Esophagus (tissue), 2 donors: ENCODE data around the gene MMP24OS. TPM values are rescaled to one million over a fixed set of nuclear protein-coding genes. Genes with fewer than 3 reads are reported as not detected.

Experiments used
- H3K27ac ChIP-seq, 2 donors: one replicate each; pipeline ENCODE4 v1.5.1; 2013; ENCODE audit warnings: low read depth in 2 of 2, mild to moderate bottlenecking in 2 of 2, inconsistent platforms in 1 of 2, low read length in 1 of 2, moderate library complexity in 1 of 2
- H3K27me3 ChIP-seq, 2 donors: one replicate each; pipeline ENCODE4 v1.6.1; 2013; ENCODE audit warnings: low read length in 2 of 2, control low read depth in 1 of 2, mild to moderate bottlenecking in 1 of 2; ENCODE audit not compliant: insufficient read depth in 2 of 2, control insufficient read depth in 1 of 2
- H3K36me3 ChIP-seq, 2 donors: one replicate each; pipeline ENCODE4 v1.6.1; 2013; ENCODE audit warnings: low read length in 1 of 2; ENCODE audit not compliant: control insufficient read depth in 2 of 2, insufficient read depth in 2 of 2
- H3K4me1 ChIP-seq, 2 donors: one replicate each; pipeline ENCODE4 v1.6.1; 2013; ENCODE audit warnings: low read length in 1 of 2; ENCODE audit not compliant: control insufficient read depth in 2 of 2, insufficient read depth in 2 of 2
- H3K4me3 ChIP-seq, 2 donors: one replicate each; pipeline ENCODE4 v1.5.1; 2013; ENCODE audit warnings: low read length in 2 of 2, mild to moderate bottlenecking in 2 of 2, low read depth in 1 of 2, moderate library complexity in 1 of 2
- H3K9me3 ChIP-seq, 2 donors: one replicate each; pipeline ENCODE4 v1.6.1; 2013; ENCODE audit warnings: mild to moderate bottlenecking in 2 of 2, low read depth in 1 of 2, low read length in 1 of 2, moderate library complexity in 1 of 2; ENCODE audit not compliant: control insufficient read depth in 2 of 2, insufficient read depth in 1 of 2
- WGBS, 2 donors: extraction: QIAGEN DNeasy Blood & Tissue Kit; methylation state at CpG; one replicate each; pipeline ENCODE4 v1.1.7; 2013; 5-methylcytosine and 5-hydroxymethylcytosine counted together
- polyA plus RNA-seq, 2 donors: library from polyadenylated mRNA; stranded (reverse); fragments of 200-250 nt; gene quantifications; one replicate each; pipeline ENCODE4 v1.2.3, GENCODE V29; 2013
- donor health status: healthy with polysubstance abuse.
- donor health status: Bipolar disorder and iron deficiency.

Gene MMP24OS
- polyA plus RNA-seq, 2 donors: 25.7 to 52.2 TPM

DNA sequence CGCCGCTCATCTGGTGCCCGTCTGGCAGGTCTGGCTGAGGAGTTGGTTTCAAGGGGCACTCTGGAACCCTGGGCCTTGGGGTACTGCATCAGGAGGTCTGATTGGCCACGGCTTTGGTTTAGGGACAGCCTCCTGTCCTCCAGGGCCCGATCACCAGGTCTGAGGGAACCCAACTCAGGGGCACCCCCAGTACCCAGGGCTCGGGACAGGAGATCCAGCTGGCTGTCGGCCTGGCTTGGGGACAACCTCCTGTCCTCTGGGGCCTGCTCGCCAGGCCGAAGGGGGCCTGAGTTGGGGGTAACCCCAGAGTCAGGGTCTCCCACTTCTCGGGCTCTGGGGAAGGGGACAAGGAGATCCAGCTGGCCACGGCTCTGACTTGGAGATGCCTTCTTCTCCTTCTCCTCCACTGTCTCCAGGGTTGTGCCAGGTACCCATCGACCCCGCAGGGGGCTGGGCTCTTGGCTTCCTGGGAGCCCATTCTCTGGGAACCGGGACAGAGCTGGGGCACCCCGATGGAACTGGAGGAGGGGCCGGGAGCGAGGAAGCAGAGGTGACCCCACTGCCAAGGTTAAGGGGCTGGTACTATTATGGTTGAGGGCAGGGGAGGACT is 9.1 kb upstream of the MMP24OS start:
- H3K27me3 ChIP-seq: no peaks in the 10 kb centered on the region
- H3K9me3 ChIP-seq: no peaks in the 10 kb centered on the region
- peaks cover 3 to 4% of the 10 kb centered on the region in 2 donors for H3K4me1 ChIP-seq
- WGBS, 2 donors: 89% methylated on average over 17 of the region's 17 CpGs
- peaks cover 0 to 14% of the 10 kb centered on the region in 2 donors for H3K36me3 ChIP-seq
- H3K4me3 ChIP-seq: no peak overlapping the region
- no peak overlapping the region for H3K27ac ChIP-seq

- H3K4me1 ChIP-seq: peaks cover 4 to 6% of the 10 kb centered on the region in 2 donors
- H3K36me3 ChIP-seq: peaks cover 0 to 14% of the 10 kb centered on the region in 2 donors
- no peaks in the 10 kb centered on the region for H3K9me3 ChIP-seq
- WGBS, 2 donors: 82 to 88% methylated on average over 12 of the region's 12 CpGs
- no peaks in the 10 kb centered on the region for H3K27me3 ChIP-seq
- H3K4me3 ChIP-seq: no peak overlapping the region
- peak overlapping the region in 1 of 2 donors; percentile 40 for H3K27ac ChIP-seq
Observed at GRCh38 chr20:35286077-35286898, 8.4 kb upstream of the MMP24OS start.

- Histone ChIP-seq H3K27ac (peak overlapping the region in 1 of 2 donors; percentile 98), H3K36me3 (peaks cover 0 to 14% of the 10 kb centered on the region in 2 donors), H3K9me3 (no peaks in the 10 kb centered on the region), H3K27me3 (no peaks in the 10 kb centered on the region), H3K4me1 (peaks cover 4 to 6% of the 10 kb centered on the region in 2 donors), H3K4me3 (no peak overlapping the region)
- 50 to 58% methylated on average over 5 of the region's 5 CpGs for WGBS, 2 donors
Observed at GRCh38 chr20:35285806-35286076, 7.8 kb upstream of the MMP24OS start.

DNA sequence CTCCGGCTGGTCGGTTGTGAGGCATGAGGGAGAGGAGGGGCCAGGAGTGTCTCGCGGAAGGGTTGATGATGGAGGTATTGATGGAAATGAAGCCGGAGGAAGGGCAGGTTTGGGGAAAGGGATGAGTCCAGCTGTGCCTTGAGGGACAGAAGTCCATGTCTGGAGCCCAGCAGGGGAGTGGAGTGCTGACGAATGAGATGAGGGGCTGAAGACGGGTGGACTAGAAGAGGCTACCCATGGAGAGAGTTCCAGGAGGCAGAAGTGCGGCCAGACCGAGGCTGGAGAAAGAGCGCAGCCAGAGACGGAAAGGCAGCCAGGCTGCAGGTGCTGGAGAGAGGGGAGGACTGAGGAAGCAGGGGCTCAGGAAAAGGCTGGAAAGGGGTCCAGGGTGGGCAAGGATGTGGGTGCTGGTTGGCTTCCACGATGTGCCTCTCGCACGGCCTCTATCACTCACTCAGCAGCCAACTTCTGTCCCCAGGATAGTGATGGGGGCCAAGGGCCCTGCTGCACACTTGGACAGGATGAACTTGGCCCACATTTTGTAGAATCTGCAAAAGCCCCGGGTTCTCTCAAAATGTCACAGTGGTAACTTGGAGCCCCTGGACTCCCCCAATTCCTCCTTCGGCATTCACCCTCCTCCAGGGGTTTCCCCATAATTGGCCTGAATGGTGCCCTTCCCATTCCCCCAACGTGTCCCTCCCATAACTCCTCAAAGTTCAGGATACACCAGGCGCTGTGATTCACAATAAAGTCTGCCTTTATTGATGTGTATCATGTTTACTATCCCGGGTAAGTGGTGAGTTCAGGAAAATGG is 7.3 kb upstream of the MMP24OS start:
- Histone ChIP-seq H3K27me3 (no peaks in the 10 kb centered on the region), H3K36me3 (peaks cover 2 to 18% of the 10 kb centered on the region in 2 donors)
- WGBS, 2 donors: 35 to 45% methylated on average over 19 of the region's 19 CpGs

GRCh38 chr20:35284267-35284991 is 6.5 kb upstream of the MMP24OS start, which contains the start of gene EIF6:
Gene EIF6, minus strand, starts transcription at chr20:35284772. Its CDS starts 285 bp downstream, at chr20:35284487.
- Histone ChIP-seq H3K9me3 (no peaks in the 10 kb centered on the region), H3K27ac (peak within 1 kb of the TSS; percentile 97 to 98), H3K36me3 (peaks cover 9 to 26% of the 10 kb centered on the region in 2 donors), H3K27me3 (no peaks in the 10 kb centered on the region), H3K4me3 (peak within 1 kb of the TSS; percentile 91 to 94), H3K4me1 (peaks cover 3 to 6% of the 10 kb centered on the region in 2 donors)
- 1% methylated on average over 57 to 61 of the region's 61 CpGs for WGBS, 2 donors

More for the DNA sequence above, 7.3 kb upstream of the MMP24OS start:
- Histone ChIP-seq H3K4me3 (peak overlapping the region; percentile 91 to 94), H3K9me3 (no peaks in the 10 kb centered on the region), H3K27ac (peak overlapping the region; percentile 97 to 98), H3K4me1 (peaks cover 6 to 7% of the 10 kb centered on the region in 2 donors)

DNA sequence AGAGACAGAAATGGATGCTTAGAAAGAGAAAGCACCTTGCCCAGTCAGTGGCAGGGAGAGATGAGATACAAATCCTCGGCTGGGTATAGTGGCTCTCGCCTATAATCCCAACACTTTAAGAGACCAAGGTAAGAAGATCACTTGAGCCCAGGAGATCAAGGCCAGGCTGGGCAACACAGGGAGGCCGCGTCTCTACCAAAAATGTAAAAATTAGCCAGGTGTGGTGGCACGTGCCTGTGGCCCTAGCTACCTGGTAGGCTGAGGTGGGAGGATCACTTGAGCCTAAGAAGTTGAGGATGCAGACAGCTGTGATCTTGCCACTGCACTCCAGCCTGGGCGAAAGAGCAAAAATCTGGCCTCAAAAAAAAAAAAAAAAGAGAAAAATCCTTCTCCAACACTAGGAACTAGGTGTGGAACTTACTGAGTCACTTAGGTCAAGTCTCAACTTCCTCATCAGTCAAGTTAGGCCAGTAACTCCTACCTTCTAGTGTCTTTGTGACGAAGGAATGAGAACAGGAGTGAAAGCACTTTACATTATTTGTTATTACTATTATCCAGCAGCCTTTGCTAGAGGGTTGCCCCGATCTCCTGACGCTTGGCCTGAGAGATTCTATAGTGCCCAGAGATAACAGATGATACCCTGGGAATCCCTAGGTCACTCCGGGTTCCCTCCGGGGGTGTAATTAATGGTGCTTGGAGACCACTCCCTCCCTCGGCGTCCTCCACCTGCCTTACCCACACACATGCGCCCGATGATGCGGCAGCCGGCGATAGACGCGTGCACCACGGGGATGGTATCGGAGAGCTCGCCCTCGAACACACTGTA is 5.7 kb upstream of the MMP24OS start:
- H3K4me3 ChIP-seq: peak overlapping the region; percentile 91 to 94
- WGBS, 2 donors: 14 to 16% methylated on average over 24 of the region's 24 CpGs
- H3K36me3 ChIP-seq: peaks cover 10 to 34% of the 10 kb centered on the region in 2 donors
- H3K27ac ChIP-seq: peak overlapping the region; percentile 97 to 98
- no peaks in the 10 kb centered on the region for H3K9me3 ChIP-seq
- H3K27me3 ChIP-seq: no peaks in the 10 kb centered on the region
- peaks cover 3 to 6% of the 10 kb centered on the region in 2 donors for H3K4me1 ChIP-seq

DNA sequence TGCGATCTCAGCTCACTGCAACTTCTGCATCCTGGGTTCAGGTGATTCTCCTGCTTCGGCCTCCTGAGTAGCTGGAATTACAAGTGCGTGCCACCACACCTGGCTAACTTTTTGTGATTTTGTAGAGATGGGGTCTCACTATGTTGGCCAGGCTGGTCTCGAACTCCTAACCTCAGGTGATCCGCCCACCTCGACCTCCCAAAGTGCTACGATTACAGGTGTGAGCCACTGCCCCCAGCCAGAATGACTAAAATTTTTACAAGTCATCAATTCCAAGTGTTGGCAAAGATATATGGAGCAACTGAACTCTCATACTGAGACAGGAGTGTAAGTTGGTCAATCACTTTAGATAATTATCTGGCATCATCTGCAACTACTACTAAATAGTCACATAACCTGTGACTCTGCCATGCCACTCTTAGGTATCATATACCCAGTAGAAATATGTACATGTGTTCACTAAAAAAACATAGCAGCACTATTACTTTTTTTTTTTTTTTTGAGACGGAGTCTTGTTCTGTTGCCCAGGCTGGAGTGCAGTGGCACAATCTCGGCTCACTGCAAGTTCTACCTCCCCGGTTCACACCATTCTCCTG is 3.7 kb upstream of the MMP24OS start:
- Histone ChIP-seq H3K36me3 (peaks cover 10 to 27% of the 10 kb centered on the region in 2 donors), H3K4me1 (peaks cover 4 to 6% of the 10 kb centered on the region in 2 donors), H3K27ac (no peak overlapping the region), H3K4me3 (no peak overlapping the region), H3K9me3 (no peaks in the 10 kb centered on the region), H3K27me3 (no peaks in the 10 kb centered on the region)
- 95 to 96% methylated on average over 10 of the region's 10 CpGs for WGBS, 2 donors

GRCh38 chr20:35280523-35280922 is 2.6 kb upstream of the MMP24OS start:
- H3K4me3 ChIP-seq: no peak overlapping the region
- 83 to 89% methylated on average over 6 of the region's 6 CpGs for WGBS, 2 donors
- no peaks in the 10 kb centered on the region for H3K27me3 ChIP-seq
- peaks cover 8 to 10% of the 10 kb centered on the region in 2 donors for H3K4me1 ChIP-seq
- H3K9me3 ChIP-seq: no peaks in the 10 kb centered on the region
- H3K36me3 ChIP-seq: peaks cover 10 to 25% of the 10 kb centered on the region in 2 donors
- H3K27ac ChIP-seq: peak overlapping the region; percentile 97 to 99
